Right lobe of liver (tissue), 4 donors: Measurements from ENCODE around the gene SLC16A10.

ENCODE experiments used
- CTCF ChIP-seq, 4 donors: fragments of 200-600 bp in 3 of 4; fragments of 450-650 bp in 1 of 4; IDR thresholded peaks; one replicate each; pipeline versions ENCODE4 v1.5.1 to v1.8.0; 2016 to 2022; ENCODE audit warnings: antibody characterized with exemption in 4 of 4, mild to moderate bottlenecking in 2 of 4
- POLR2A ChIP-seq: fragments of 450-650 bp; IDR thresholded peaks from one replicate; pipeline ENCODE4 v1.6.1; 2017; ENCODE audit warnings: antibody characterized with exemption, mild to moderate bottlenecking
- donor health status: DM: no; HTN: no; CAD: no.
- donor health status: DM: no; HTN: no; CAD: no.
- donor health status: DM: no; HTN: yes; CAD: no.

- TF ChIP-seq CTCF (IDR thresholded peaks at IDR 0.05) = no peak
- TF ChIP-seq POLR2A = no peak
Measured at GRCh38 chr6:111076024-111076695, 11.1 kb upstream of the SLC16A10 start.
